Measurements from ENCODE around the gene XYLT1. TPM values are rescaled to one million over a fixed set of nuclear protein-coding genes. Genes with fewer than 3 reads are reported as not detected.

Gene XYLT1
- total RNA-seq, 1 experiment from 2014 or later: 14.5 TPM

DNA sequence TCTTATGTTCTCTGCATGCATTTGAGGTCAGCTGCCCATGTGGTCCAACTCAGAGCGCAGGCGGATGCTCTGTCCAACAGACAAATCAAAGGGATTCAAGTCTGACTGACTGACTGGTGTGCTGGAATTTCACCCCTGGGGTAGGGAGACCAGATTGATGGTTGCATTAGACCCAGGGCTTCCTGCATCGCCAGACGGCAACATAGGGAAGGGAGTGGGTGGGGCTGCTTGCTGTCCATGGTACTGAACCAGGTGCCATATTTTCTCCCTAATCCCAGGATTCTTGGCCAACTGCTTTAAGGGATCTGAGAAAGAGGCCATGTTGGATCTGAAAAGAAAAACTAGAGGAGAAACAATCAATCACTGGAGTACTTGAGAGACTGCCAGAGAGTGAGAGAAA, 332.0 kb downstream of the XYLT1 start:
- Histone ChIP-seq H3K9me3 (ENCODE audit: control insufficient read depth, low read depth, low read length) (no peaks in the 10 kb centered on the region), H4K8ac (replicated peaks; ENCODE audit: insufficient read length, low read depth, low read length) (no peak overlapping the region), H4K5ac (ENCODE audit: insufficient read length, low read depth, low read length) (no peak overlapping the region), H3K27me3 (ENCODE audit: insufficient read depth, low read length) (no peaks in the 10 kb centered on the region), H3K18ac (ENCODE audit: insufficient read length, low read depth, low read length) (no peak overlapping the region), H2AFZ (ENCODE audit: low read length) (no peak overlapping the region), H3K23me2 (ENCODE audit: insufficient read length, low read depth, low read length, poor library complexity, severe bottlenecking) (no peaks in the 10 kb centered on the region), H3K56ac (ENCODE audit: insufficient read length, low read depth, low read length) (no peak overlapping the region), H3K4ac (ENCODE audit: low read depth, low read length) (no peak overlapping the region), H2BK120ac (ENCODE audit: low read depth, low read length, poor library complexity, severe bottlenecking) (no peak overlapping the region), H3T11ph (ENCODE audit: low read length) (no peak overlapping the region), H3K23ac (ENCODE audit: insufficient read length, low read depth, low read length) (no peak overlapping the region), H3K79me1 (ENCODE audit: insufficient read depth, low read depth, low read length, poor library complexity, severe bottlenecking) (no peaks in the 10 kb centered on the region), H3K79me2 (ENCODE audit: insufficient read depth, low read length) (no peaks in the 10 kb centered on the region), H4K91ac (ENCODE audit: insufficient read length, low read depth, low read length) (no peak overlapping the region), H3K9ac (ENCODE audit: extremely low read depth, insufficient read length, low read length) (no peak overlapping the region), H3K4me2 (ENCODE audit: insufficient read depth, insufficient read length, low read length) (no peak overlapping the region), H2BK15ac (ENCODE audit: low read depth, low read length) (no peak overlapping the region), H2AK5ac (ENCODE audit: insufficient read length, low read length) (no peak overlapping the region), H4K20me1 (ENCODE audit: control insufficient read depth, insufficient read depth, insufficient read length) (no peaks in the 10 kb centered on the region), H2BK12ac (ENCODE audit: insufficient read length, low read depth, low read length) (no peak overlapping the region), H3K4me1 (ENCODE audit: insufficient read depth, low read length) (no peaks in the 10 kb centered on the region), H2BK20ac (ENCODE audit: low read depth, low read length, poor library complexity, severe bottlenecking) (no peak overlapping the region), H2BK5ac (ENCODE audit: insufficient read length, low read length) (no peak overlapping the region), H3K14ac (ENCODE audit: insufficient read depth, low read length) (no peak overlapping the region), H3K27ac (ENCODE audit: insufficient read length, low read depth, low read length) (no peak overlapping the region)
- Mint-ChIP-seq H3K4me1 (peaks cover 0 to 2% of the 10 kb centered on the region in 2 experiments; a peak in 1 of 4 replicates), H3K4me3 (no peak overlapping the region), H3K27me3 (ENCODE audit: low read depth) (no peaks in the 10 kb centered on the region), H3K9me3 (no peaks in the 10 kb centered on the region), H3K36me3 (ENCODE audit: insufficient read depth in 1 of 3, low read depth in 3 of 3) (peaks cover 2 to 5% (median 2%) of the 10 kb centered on the region in 3 experiments; a peak in 5 of 7 replicates), H3K27ac (no peak overlapping the region)
- peak; percentile 50 for DNase-seq
- no CpG with 5 or more reads among the region's 4 CpGs for WGBS (ENCODE audit: extremely low coverage, insufficient read length, low lambda C conversion rate)
- TF ChIP-seq, protein P1, sequence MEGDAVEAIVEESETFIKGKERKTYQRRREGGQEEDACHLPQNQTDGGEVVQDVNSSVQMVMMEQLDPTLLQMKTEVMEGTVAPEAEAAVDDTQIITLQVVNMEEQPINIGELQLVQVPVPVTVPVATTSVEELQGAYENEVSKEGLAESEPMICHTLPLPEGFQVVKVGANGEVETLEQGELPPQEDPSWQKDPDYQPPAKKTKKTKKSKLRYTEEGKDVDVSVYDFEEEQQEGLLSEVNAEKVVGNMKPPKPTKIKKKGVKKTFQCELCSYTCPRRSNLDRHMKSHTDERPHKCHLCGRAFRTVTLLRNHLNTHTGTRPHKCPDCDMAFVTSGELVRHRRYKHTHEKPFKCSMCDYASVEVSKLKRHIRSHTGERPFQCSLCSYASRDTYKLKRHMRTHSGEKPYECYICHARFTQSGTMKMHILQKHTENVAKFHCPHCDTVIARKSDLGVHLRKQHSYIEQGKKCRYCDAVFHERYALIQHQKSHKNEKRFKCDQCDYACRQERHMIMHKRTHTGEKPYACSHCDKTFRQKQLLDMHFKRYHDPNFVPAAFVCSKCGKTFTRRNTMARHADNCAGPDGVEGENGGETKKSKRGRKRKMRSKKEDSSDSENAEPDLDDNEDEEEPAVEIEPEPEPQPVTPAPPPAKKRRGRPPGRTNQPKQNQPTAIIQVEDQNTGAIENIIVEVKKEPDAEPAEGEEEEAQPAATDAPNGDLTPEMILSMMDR (conservative IDR thresholded peaks at IDR 0.05): no peak

All from H9 (cell line).